ENCODE data around the gene MAN1A1. TPM values are rescaled to one million over a fixed set of nuclear protein-coding genes. Genes with fewer than 3 reads are reported as not detected.

MAN1A1 gene
- total RNA-seq, 6 experiments from 2014 or later, result 109 to 191 (median 139) TPM

DNA sequence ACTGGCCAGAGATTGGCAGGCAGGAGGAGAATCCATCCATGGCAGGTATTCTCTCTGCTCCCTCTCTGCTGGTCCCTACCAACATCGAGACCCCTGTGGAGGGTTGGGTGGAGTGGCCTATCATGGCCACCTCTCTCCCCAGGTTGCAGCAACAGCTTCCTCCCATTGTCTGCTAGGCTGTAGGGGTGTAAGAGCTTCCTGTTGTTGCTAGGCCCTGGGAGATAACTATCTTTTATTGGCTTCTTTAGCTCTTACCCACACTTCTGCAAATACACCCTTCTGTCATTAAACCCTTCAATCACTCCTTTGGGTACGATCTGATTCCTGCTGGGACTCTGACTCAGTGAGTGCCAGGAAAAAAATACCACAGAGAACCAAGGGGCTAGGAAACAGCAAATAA lies 204.4 kb downstream of the MAN1A1 start:
- H3K27ac ChIP-seq, result no peak overlapping the region
- no peaks in the 10 kb centered on the region for H3K36me3 ChIP-seq
- no peak for DNase-seq
- ATAC-seq, result no peak
- intact Hi-C loops (cut with DNase I), result no loop called here
- TF ChIP-seq CTCF (IDR thresholded peaks at IDR 0.05), result no peak
- TF ChIP-seq POLR2A (IDR thresholded peaks at IDR 0.05), result no peak
- no peaks in the 10 kb centered on the region for H3K27me3 ChIP-seq
- 37% methylated on average over 2 of the region's 2 CpGs for WGBS (ENCODE audit: insufficient coverage, low coverage, low lambda C conversion rate, missing lambda C conversion rate)
- no peak overlapping the region for H3K4me3 ChIP-seq
- no peaks in the 10 kb centered on the region for H3K4me1 ChIP-seq
- H3K9me3 ChIP-seq, result no peaks in the 10 kb centered on the region

GRCh38 chr6:119142637-119143036 lies 206.9 kb downstream of the MAN1A1 start:
- intact Hi-C loops (cut with DNase I), result no loop called here
- Histone ChIP-seq H3K27ac (no peak overlapping the region), H3K9me3 (no peaks in the 10 kb centered on the region), H3K27me3 (no peaks in the 10 kb centered on the region), H3K4me3 (no peak overlapping the region), H3K36me3 (no peaks in the 10 kb centered on the region), H3K4me1 (no peaks in the 10 kb centered on the region)
- TF ChIP-seq CTCF (IDR thresholded peaks at IDR 0.05) (no peak), POLR2A (IDR thresholded peaks at IDR 0.05) (no peak)
- DNase-seq (no peak), ATAC-seq (no peak)
- 80% methylated on average over 5 of the region's 5 CpGs for WGBS (ENCODE audit: insufficient coverage, low coverage, low lambda C conversion rate, missing lambda C conversion rate)

GRCh38 chr6:119142041-119142440 lies 207.5 kb downstream of the MAN1A1 start:
- intact Hi-C loops (cut with DNase I), result no loop called here
- WGBS (ENCODE audit: insufficient coverage, low coverage, low lambda C conversion rate, missing lambda C conversion rate), result 93% methylated on average over 7 of the region's 9 CpGs
- no peak for DNase-seq

DNA sequence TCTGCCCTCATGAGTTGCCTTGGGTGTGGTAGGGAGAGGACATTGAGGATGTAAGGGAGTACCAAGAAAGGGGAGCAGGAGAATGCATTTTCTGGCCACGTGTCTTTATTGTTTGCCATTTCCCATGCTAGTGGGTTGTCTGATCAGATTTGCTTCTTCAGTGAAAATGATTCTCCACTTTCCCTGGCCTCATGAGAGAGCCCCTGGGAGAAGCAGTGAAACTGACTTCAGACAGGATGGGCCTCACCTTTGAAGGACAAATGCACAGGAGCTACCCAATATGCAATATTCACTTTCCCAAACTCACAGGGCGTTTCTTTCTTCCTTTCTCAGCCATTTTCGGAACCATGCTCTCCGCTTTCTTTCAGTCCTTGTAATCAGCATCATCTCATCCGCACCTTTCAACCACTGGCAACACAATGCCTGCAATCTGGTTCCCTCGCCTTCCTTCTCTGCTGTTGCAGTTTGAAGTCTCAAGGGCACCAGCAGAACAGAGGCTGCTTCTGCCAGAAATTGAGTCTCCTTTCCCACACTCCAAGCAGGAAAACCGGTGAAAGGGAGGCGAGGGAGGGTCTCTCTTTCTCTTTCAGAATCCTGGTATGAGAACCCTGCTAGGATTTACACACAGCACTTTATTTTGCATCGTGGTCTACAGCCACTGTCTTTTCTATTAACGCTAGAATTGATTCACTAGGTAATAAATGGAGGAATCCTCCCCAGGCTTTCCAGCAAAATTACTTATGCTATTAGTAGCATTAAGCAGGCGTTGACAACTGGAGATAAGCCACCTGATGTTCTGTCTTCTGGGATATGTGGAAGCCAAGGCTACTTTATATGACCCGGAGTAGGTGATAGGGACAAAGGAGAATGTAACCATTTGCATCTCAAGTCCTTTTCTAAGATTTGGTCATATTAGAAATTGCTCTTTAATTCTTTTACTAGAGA lies 209.1 kb downstream of the MAN1A1 start:
- Histone ChIP-seq H3K27me3 (no peaks in the 10 kb centered on the region), H3K27ac (no peak overlapping the region), H3K36me3 (no peaks in the 10 kb centered on the region), H3K4me3 (no peak overlapping the region), H3K9me3 (no peaks in the 10 kb centered on the region), H3K4me1 (no peaks in the 10 kb centered on the region)
- TF ChIP-seq CTCF (IDR thresholded peaks at IDR 0.05) (no peak), POLR2A (IDR thresholded peaks at IDR 0.05) (no peak)
- intact Hi-C loops (cut with DNase I), result no loop called here
- no peak for DNase-seq
- no peak for ATAC-seq
- 75% methylated on average over 11 of the region's 12 CpGs for WGBS (ENCODE audit: insufficient coverage, low coverage, low lambda C conversion rate, missing lambda C conversion rate)

More at GRCh38 chr6:119142041-119142440, 207.5 kb downstream of the MAN1A1 start:
- Histone ChIP-seq H3K27me3 (no peaks in the 10 kb centered on the region), H3K36me3 (no peaks in the 10 kb centered on the region), H3K4me3 (no peak overlapping the region), H3K27ac (no peak overlapping the region), H3K9me3 (no peaks in the 10 kb centered on the region), H3K4me1 (no peaks in the 10 kb centered on the region)
- no peak for ATAC-seq
- no peak for TF ChIP-seq POLR2A (IDR thresholded peaks at IDR 0.05)
- TF ChIP-seq CTCF (IDR thresholded peaks at IDR 0.05), result no peak

All from right lobe of liver (tissue), 6 donors.